Activated T-cell treated with anti-CD3 and anti-CD28 coated beads, Interleukin-2, amount 50 U/mL, for 4 hours (primary cell): Measurements from ENCODE around the gene ZDHHC11. TPM values are rescaled to one million over a fixed set of nuclear protein-coding genes. Genes with fewer than 3 reads are reported as not detected.
"Not testable (repeated sequence)": the region's sequence is repeated elsewhere in the genome, so short reads cannot be mapped to it uniquely, and the experiment has no call there.

Source experiments
- ATAC-seq, 2 donors: fragments of 200-7000 bp; cut with Tn5 transposase; one replicate each; pipeline ENCODE4 v1.10.0; 2021
- DNase-seq: peaks from one replicate; pipeline ENCODE4 v3.0.0-alpha.2; 2020
- H3K27me3 Mint-ChIP-seq: one replicate; pipeline ENCODE4 v1.8.0; 2021; ENCODE audit warnings: low read depth, mixed read lengths
- H3K36me3 Mint-ChIP-seq: one replicate; pipeline ENCODE4 v1.8.0; 2022; ENCODE audit warnings: mixed read lengths; ENCODE audit not compliant: insufficient read depth
- H3K4me1 Mint-ChIP-seq: one replicate; pipeline ENCODE4 v1.8.0; 2021; ENCODE audit warnings: low read depth, mixed read lengths
- H3K4me3 Mint-ChIP-seq: one replicate; pipeline ENCODE4 v1.8.0; 2021; ENCODE audit warnings: mild to moderate bottlenecking, moderate library complexity, mixed read lengths
- H3K9me3 Mint-ChIP-seq: one replicate; pipeline ENCODE4 v1.8.0; 2021; ENCODE audit warnings: mixed read lengths
- total RNA-seq, 3 donors: library from RNA; stranded (reverse); gene quantifications; one replicate each; pipeline ENCODE4 v1.2.1, GENCODE V29; 2021

The ZDHHC11 gene
- total RNA-seq, 3 donors from 2014 or later, result 6.0 to 7.0 (median 6.2) TPM

DNA sequence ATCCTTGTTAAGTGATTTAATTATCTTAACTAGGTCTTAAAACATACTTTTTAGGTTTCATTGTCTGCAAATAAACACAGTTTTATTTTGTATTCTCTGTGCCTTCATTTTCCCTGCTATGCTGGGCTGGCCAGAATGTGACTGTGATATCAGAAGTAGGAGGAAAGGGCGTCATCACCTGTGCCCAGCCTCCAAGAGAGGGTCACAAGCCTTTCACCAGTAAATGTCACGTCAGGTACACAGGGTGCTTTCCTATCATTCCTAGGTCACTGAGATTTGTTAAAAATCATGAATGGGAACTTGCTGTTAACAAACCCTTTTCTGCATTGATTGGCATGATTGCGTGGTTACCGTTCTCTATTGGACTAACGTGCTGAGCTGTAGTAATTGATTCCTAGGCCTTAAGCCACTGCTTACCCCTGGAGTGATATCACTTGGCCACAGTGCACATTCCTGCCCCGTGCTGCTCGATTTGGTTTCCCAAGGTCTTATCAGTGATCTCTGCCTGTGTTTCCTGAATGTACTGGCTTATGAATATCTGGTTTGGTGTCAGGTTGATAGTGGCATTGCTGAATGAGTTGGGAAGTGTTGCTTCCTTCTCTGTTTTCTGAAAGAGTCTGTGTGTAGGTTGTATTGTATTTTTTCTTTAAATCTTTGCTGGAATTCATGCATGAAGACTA, 14.7 kb downstream of the ZDHHC11 start:
- H3K4me3 Mint-ChIP-seq, H3K4me1 Mint-ChIP-seq, H3K27me3 Mint-ChIP-seq, ATAC-seq, DNase-seq, H3K36me3 Mint-ChIP-seq, H3K9me3 Mint-ChIP-seq: not testable (repeated sequence)

- H3K9me3 Mint-ChIP-seq, H3K36me3 Mint-ChIP-seq, ATAC-seq, H3K27me3 Mint-ChIP-seq, DNase-seq, H3K4me1 Mint-ChIP-seq, H3K4me3 Mint-ChIP-seq: not testable (repeated sequence)
These were observed 16.8 kb downstream of the ZDHHC11 start for GRCh38 chr5:834013-834412.

- H3K4me1 Mint-ChIP-seq, ATAC-seq, H3K9me3 Mint-ChIP-seq, H3K36me3 Mint-ChIP-seq, H3K27me3 Mint-ChIP-seq, DNase-seq, H3K4me3 Mint-ChIP-seq: not testable (repeated sequence)
These were observed 22.6 kb downstream of the ZDHHC11 start for GRCh38 chr5:828194-828593.

DNA sequence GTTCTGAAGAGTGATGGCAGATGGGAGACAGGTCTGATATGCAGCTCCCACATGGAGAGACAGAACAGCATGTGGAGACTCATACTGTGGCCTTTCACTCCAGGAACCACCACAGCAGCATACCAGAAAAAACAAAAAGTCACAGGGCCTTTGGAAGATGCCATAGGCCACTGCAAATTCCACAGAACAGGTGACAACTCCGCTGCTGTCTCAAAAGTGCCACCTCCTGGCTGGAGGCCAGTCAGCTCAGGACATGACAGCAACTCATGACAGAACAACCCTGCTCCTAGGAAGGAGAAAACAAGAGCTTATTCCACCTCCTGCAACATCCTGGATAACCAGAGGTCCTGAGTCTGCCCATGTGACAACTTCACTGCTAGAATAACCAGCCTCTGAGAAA, 25.2 kb downstream of the ZDHHC11 start:
- H3K4me3 Mint-ChIP-seq, result not testable (repeated sequence)

GRCh38 chr5:821504-821903, 29.3 kb downstream of the ZDHHC11 start:
- no peak for DNase-seq
- H3K4me3 Mint-ChIP-seq, result no peak overlapping the region
- ATAC-seq, result no peak
- H3K9me3 Mint-ChIP-seq, result no peaks in the 10 kb centered on the region
- peaks cover 8% of the 10 kb centered on the region for H3K36me3 Mint-ChIP-seq
- H3K4me1 Mint-ChIP-seq, result no peaks in the 10 kb centered on the region
- H3K27me3 Mint-ChIP-seq, result peaks cover 14% of the 10 kb centered on the region

More for the DNA sequence above, 25.2 kb downstream of the ZDHHC11 start:
- not testable (repeated sequence) for DNase-seq, H3K27me3 Mint-ChIP-seq, H3K4me1 Mint-ChIP-seq, H3K36me3 Mint-ChIP-seq, H3K9me3 Mint-ChIP-seq, ATAC-seq

DNA sequence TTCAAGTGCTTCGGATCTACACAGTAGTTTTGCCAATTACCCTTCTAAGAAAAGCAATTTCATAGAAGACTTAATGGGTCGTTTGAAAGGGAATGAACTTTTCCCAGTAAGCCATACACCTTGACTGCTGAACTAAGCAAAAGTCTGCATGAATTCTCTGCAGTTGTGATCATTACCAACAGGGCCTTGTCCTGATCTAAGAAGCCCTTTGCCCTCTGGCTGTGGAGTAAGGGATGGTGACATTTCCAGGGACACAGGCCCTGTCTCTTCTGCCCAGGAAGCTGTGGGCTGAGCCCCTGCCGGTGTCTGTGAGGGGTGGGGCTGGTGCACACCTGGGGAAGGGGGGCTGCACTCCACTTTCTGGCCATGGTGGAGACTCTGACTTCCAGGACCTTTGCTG, 30.5 kb downstream of the ZDHHC11 start:
- ATAC-seq (no peak), DNase-seq (no peak)
- H3K36me3 Mint-ChIP-seq, result peaks cover 9% of the 10 kb centered on the region
- H3K4me1 Mint-ChIP-seq, result no peaks in the 10 kb centered on the region
- peaks cover 19% of the 10 kb centered on the region for H3K27me3 Mint-ChIP-seq
- H3K9me3 Mint-ChIP-seq, result peaks cover 6% of the 10 kb centered on the region
- no peak overlapping the region for H3K4me3 Mint-ChIP-seq

DNA sequence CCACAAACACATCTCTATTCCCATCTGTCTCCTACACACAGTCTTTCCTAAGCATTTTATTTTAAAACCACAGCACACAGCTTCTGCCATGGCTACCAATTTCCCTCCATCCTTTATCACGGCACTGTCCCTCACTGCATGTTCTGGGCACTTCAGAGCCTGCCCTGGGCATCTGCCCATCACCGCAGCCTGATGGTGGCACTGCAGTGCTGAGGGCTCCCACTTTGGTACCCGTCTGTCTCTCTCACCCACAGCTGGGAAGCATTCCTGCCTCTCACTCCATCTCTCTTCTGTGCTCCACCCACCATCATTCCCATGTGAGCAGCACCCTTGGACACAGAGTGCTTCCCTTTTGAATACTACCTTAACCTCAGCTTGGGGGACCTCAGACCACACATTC, 31.7 kb downstream of the ZDHHC11 start:
- H3K4me1 Mint-ChIP-seq, result no peaks in the 10 kb centered on the region
- H3K36me3 Mint-ChIP-seq, result peaks cover 9% of the 10 kb centered on the region
- no peak overlapping the region for H3K4me3 Mint-ChIP-seq

GRCh38 chr5:816176-816575, 34.6 kb downstream of the ZDHHC11 start:
- ATAC-seq (no peak), DNase-seq (no peak)
- peaks cover 6% of the 10 kb centered on the region for H3K9me3 Mint-ChIP-seq
- no peaks in the 10 kb centered on the region for H3K4me1 Mint-ChIP-seq
- peaks cover 10% of the 10 kb centered on the region for H3K27me3 Mint-ChIP-seq
- H3K4me3 Mint-ChIP-seq, result no peak overlapping the region
- H3K36me3 Mint-ChIP-seq, result peaks cover 2% of the 10 kb centered on the region

More for the DNA sequence above, 31.7 kb downstream of the ZDHHC11 start:
- Mint-ChIP-seq H3K27me3 (peaks cover 15% of the 10 kb centered on the region), H3K9me3 (peaks cover 6% of the 10 kb centered on the region)
- DNase-seq, result no peak
- ATAC-seq, result no peak

DNA sequence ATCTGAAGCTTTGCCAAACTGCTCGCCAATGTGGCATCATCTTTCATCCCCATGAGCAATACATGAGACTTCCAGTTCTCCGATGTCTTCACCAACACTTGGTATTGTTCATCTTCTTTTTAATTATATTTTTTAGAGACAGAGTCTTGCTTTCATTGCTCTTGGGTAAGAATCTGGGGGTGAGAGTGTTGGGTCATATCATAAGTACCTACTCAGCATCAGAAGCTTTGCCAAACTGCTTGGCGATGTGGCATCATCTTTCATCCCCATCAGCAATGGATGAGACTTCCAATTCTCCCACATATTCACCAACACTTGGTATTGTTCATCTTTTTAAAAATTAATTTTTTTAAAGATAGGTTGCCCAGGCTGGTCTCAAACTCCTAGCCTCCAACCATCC, 35.3 kb downstream of the ZDHHC11 start:
- ATAC-seq, result no peak
- DNase-seq, result no peak
- Mint-ChIP-seq H3K4me1 (no peaks in the 10 kb centered on the region), H3K27me3 (peaks cover 10% of the 10 kb centered on the region), H3K9me3 (peaks cover 6% of the 10 kb centered on the region), H3K4me3 (no peak overlapping the region), H3K36me3 (peaks cover 2% of the 10 kb centered on the region)

DNA sequence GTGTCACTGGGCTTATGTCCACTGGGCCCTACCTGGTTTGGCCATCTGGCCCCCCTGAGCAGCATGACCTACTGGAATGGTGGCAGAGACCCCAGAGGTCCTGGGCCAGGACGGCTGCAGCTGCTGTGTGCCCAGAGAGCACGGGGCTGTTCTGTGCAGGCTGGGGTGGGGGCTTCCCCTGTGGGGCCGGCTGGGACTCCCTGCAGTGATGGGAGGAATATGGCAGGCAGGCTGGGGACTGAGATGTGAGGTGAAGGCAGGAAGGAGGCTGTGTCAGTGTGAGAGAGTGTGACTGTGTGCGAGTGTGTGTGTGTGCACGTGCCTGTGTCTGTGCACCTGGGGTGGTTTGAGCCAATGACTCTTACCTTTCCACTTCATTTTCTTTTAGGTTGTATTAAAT, 37.2 kb downstream of the ZDHHC11 start:
- not testable (repeated sequence) for H3K9me3 Mint-ChIP-seq, DNase-seq, H3K4me3 Mint-ChIP-seq, H3K4me1 Mint-ChIP-seq, H3K36me3 Mint-ChIP-seq, ATAC-seq
- peaks cover 16% of the 10 kb centered on the region for H3K27me3 Mint-ChIP-seq

DNA sequence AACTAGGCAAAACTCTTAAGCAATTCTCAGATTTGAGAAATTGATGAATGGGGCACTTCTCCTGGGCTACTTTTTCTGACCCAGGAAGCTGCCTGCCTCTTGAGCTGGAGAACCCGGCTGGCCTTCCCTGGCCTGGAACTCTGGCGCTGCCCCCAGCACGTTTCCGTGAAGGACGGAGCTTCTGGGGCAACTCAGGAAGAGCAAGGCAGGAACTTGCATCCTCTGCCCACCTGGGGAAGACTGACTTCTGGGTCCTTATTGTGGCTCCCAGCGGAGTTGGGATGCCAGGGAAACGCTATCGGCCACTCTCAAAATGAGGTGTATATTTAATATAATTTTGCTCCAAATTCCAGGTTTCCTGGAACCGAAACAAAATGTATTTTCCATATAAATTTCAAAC, 39.4 kb downstream of the ZDHHC11 start:
- DNase-seq, H3K4me1 Mint-ChIP-seq, H3K36me3 Mint-ChIP-seq, ATAC-seq, H3K9me3 Mint-ChIP-seq, H3K4me3 Mint-ChIP-seq: not testable (repeated sequence)
- H3K27me3 Mint-ChIP-seq, result peaks cover 14% of the 10 kb centered on the region

GRCh38 chr5:807719-808514, 42.9 kb downstream of the ZDHHC11 start:
- not testable (repeated sequence) for H3K4me1 Mint-ChIP-seq, ATAC-seq, H3K4me3 Mint-ChIP-seq, H3K36me3 Mint-ChIP-seq, DNase-seq
- peaks cover 15% of the 10 kb centered on the region for H3K27me3 Mint-ChIP-seq
- H3K9me3 Mint-ChIP-seq, result peaks cover 23% of the 10 kb centered on the region

DNA sequence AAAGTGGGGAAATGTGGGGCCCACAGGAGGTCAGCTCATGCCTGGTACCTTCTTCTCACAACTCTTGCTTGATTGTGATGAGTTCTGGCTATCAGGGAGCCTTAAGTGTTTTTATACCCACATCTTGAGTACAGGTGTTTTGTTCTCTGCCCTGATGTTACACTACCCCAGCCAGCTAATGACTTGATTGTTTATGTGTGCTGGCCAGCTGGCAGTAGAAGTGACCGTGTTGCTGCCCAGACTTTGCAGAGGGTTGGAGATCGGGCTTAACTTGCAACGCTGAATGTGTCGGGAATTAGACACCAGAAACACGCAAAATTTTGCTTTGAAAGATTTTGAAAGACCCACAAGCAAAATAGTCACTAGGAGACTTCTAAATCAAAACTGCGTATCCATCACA, 49.3 kb downstream of the ZDHHC11 start:
- H3K4me1 Mint-ChIP-seq, result no peaks in the 10 kb centered on the region
- peaks cover 23% of the 10 kb centered on the region for H3K27me3 Mint-ChIP-seq
- ATAC-seq, result no peak
- no peak for DNase-seq
- H3K4me3 Mint-ChIP-seq, result no peak overlapping the region
- H3K9me3 Mint-ChIP-seq, result peaks cover 26% of the 10 kb centered on the region
- peaks cover 3% of the 10 kb centered on the region for H3K36me3 Mint-ChIP-seq

DNA sequence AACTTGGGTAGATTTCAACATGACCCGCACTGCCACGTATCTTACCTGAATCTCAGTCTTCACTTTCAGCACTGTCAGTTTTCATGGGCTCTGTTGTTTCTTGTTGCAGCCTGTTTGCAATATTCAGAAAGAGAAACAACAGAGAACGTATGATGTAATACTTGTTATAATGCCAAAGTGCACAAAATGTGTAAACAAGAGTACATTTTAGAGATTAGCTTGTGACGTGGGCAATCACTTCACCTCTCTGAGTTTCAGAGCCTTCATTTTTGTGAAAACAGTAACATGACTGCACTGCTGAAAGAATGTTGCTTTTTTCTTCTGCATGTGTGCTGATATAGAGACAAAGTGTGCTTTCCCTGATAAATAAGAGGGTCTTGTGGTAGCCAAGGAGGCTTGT, 49.7 kb downstream of the ZDHHC11 start:
- Mint-ChIP-seq H3K9me3 (peaks cover 26% of the 10 kb centered on the region), H3K27me3 (peaks cover 22% of the 10 kb centered on the region)
- H3K4me1 Mint-ChIP-seq, H3K36me3 Mint-ChIP-seq, DNase-seq, ATAC-seq, H3K4me3 Mint-ChIP-seq: not testable (repeated sequence)
